Measurements from ENCODE around the gene SLC24A4.

Gene SLC24A4

DNA sequence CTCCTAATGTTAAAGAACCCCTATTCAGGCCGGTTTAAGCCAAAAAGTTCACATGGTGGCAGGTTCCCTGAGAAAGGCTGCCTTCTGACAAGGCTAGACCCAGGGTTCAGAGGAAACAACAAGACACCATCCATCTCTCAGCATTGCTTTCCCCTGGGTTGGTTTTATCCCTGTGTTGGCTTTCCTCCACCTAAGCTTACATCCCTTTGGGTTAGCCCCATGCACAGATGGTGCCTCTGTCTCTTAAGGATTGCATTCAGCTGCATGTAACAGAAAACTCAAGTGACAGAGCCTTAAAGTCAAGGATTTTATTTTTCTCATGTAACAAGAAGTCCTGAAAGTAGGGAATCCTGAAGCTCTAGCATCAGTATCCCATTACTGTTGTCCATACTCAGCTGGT is 147.8 kb downstream of the SLC24A4 start:
- in situ Hi-C loops (cut with MboI; ENCODE audit: low sequenced_read_pairs), result no loop called here

- in situ Hi-C loops (cut with MboI; ENCODE audit: low sequenced_read_pairs), result no loop called here
These were observed 149.0 kb downstream of the SLC24A4 start for GRCh38 chr14:92471919-92472318.

GRCh38 chr14:92472860-92473259 is 149.9 kb downstream of the SLC24A4 start:
- in situ Hi-C loops (cut with MboI; ENCODE audit: low sequenced_read_pairs), result no loop called here

DNA sequence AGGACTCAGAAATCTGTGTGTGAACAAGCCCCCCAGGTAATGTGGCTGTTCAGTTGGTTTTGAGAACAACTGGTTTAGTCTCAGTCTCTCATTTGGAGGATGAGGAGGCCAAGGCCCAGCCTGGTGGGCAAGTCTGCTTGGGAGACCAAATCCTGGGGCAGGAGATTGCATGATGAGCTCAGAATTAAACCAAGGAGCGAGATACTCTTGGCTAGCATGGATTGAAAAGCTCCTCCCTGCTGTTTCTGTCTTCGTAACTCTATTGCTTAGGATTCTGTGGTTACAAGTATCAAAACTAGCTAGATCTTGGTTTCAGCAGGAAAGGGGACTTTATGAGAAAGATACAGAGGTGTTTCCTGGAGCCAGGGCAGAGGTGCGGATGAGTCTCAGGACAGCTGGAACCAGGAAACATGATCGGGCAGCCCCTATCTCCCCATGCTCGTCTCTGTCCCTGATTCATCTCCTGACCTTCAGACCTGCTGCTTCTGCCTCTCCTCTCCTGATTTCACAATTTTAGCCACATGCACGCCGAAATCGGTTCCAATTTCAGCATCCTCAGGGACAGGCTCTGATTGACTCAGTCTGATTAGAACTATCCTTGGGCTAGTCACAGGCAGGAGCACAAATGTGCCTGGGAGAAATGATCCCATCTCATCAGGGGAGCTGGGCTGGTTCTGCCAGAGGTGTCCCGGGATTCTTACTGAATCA is 150.4 kb downstream of the SLC24A4 start:
- in situ Hi-C loops (cut with MboI; ENCODE audit: low sequenced_read_pairs), result no loop called here

DNA sequence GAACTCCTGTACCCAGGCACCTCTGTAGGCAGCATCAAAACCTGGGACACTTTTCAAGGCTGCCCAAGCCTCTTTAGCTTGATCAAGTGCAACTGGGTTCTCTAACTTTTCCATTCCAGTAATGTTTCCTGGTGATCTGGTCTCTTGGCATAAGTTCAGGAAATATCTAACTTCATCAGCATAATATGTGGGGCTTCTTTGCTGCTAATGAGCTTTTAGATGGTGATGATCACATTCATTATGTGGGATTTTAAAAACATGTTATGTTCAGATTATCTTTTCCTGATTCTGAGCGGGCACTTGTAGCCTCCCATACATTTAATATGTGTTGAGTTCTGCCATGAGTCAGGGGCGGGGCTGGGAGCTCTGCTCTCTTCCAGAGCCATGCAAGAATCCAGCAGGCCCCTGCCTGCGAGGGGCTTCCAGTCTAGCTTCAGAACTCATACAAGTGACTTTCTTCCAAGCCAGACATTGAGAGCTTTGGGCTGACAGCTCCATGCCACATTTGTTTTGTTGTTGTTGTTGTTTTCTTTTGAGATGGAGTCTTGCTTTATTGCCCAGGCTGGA is 151.1 kb downstream of the SLC24A4 start:
- in situ Hi-C loops (cut with MboI; ENCODE audit: low sequenced_read_pairs), result no loop called here

- in situ Hi-C loops (cut with MboI; ENCODE audit: low sequenced_read_pairs), result no loop called here
These were observed 152.1 kb downstream of the SLC24A4 start for GRCh38 chr14:92475037-92475436.

- in situ Hi-C loops (cut with MboI; ENCODE audit: low sequenced_read_pairs), result no loop called here
These were observed 152.7 kb downstream of the SLC24A4 start for GRCh38 chr14:92475451-92476187.

DNA sequence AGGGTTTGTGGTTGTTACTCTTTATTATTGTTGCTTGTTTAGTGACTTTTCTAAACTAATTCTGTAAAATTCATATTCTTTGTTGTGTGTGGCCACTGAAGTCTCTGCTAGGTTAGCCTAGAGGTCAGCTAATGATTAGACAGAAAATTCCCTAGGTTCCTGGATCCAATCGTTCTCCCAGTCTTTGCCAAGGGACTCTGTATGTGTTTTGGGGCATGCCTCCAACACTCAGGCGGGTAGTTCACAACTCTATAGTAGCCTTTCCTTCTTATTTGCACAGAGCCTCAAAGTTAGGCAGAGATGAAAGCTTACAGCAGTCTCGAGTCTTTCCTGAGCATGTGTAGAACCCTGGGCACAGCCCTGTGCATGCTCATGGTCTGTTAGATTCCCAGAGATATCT is 157.9 kb downstream of the SLC24A4 start:
- in situ Hi-C loops (cut with MboI; ENCODE audit: low sequenced_read_pairs), result no loop called here

- in situ Hi-C loops (cut with MboI; ENCODE audit: low sequenced_read_pairs), result no loop called here
These were observed 158.4 kb downstream of the SLC24A4 start for GRCh38 chr14:92481386-92481785.

DNA sequence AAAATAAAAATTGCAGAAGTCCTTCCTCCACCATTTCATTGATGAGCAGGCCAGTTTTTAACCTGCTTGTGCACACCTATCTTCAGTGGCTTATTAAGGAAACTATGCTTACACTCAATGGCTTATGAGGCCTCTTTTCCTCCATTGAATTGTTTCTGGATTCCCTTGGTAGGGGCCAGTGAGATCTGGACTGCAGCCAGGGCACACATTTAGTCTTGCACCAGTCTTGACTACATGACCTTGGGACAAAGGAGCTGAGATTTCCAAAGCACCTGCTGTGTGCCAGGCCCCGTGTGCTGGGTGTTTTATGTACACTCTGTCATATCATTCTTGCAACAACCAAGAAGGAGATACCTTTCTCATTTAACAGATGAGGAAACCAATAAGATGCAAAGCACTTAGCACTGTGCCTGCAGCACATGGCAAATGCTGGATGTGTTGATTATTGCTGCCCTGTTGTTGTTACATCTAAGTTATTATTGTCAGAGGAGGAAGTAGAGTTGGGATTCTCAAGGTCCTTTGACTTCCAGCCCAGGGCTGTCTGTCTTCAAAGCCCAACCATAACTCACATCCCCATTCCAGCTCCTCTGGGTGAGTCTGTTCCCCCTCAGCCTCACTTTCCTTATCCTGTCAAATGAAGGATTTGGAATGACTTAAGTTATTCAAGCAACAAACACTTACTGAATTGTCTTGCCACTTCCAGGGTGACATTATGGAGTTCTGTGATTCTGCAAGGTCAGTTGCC is 159.0 kb downstream of the SLC24A4 start:
- in situ Hi-C loops (cut with MboI; ENCODE audit: low sequenced_read_pairs), result no loop called here

- in situ Hi-C loops (cut with MboI; ENCODE audit: low sequenced_read_pairs), result no loop called here
These were observed 159.8 kb downstream of the SLC24A4 start for GRCh38 chr14:92482621-92483319.

DNA sequence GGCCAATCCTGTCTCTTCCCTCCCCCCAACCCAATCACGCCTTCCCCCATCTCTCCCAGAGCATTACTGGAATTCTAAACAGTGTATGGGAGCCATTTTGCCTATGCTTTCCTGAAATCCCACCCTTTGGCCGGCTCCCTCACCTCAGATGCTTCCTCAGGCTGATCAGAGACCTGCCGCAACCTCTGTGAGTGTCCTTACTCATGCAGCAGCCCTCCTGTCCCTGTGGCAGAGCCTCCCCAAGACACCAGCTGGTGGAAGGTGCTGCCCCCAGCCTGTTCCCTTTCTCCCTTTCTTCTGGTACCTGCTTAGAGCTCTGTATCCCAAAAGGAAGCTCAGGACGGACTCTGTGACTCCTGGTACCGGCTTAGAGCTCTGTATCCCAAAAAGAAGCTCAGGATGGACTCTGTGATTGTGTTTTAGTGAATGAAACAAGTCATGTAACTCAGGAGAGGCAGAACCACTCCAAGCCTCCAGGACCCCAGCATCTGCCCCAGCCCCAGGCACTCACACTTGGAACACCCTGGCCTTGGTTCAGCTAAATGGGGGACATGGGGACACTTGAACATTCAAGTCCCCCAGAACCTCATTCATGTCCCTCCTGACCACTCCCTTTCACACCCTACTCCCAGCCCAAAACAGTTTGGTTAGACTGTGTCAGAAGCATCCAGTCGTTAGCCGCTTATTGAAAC is 161.3 kb downstream of the SLC24A4 start:
- in situ Hi-C loops (cut with MboI; ENCODE audit: low sequenced_read_pairs), result no loop called here

DNA sequence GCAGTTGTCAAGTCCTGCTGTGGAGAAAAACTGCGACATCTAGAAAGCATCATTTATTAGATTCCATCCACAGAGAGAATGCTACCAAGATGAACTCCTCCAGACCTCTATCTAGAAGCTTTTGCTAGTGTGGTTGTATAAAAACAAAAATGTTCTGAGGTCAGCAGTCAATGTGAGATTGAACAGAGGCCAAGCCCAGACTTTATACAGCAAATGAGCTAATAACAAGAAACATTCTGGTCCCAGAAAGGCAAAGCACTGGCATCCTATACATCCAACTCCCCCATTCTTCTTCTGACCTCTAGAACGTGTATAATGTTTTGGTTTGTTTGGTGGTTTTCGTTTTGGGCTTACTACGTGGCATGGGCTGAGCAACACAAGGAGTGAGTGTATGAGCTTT is 163.9 kb downstream of the SLC24A4 start:
- in situ Hi-C loops (cut with MboI; ENCODE audit: low sequenced_read_pairs), result no loop called here

DNA sequence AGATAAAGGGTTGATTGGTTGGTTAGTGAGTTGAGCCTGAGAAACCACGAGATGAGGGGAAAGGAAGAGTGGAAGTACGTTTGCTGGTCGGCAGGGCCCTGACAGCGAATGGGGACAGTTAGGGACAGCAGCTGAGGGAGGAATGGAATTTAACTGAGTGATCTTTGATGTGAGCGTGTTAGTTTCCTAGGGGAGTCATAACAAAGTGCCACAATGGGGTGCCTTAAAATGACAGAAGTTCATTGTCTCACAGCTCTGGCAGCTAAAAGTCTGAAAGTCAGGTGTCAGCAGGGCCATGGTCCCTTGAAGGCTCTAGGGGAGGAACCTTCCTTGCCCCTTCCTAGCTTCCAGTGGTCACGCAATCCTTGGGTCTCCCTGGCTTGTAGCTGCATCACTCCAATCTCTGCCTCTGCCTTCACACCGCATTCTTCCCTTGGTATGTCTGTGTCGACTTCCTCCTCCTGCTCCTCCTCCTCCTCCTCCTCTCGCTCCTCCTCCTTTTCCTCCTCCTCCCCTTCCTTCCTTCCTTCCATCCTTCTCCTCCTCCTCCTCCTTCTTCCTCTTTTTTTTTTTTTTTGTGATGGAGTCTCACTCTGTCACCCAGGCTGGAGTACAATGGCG is 164.7 kb downstream of the SLC24A4 start:
- in situ Hi-C loops (cut with MboI; ENCODE audit: low sequenced_read_pairs), result no loop called here

- in situ Hi-C loops (cut with MboI; ENCODE audit: low sequenced_read_pairs), result no loop called here
These were observed 166.7 kb downstream of the SLC24A4 start for GRCh38 chr14:92489394-92490238.

- in situ Hi-C loops (cut with MboI; ENCODE audit: low sequenced_read_pairs), result no loop called here
These were observed 167.4 kb downstream of the SLC24A4 start for GRCh38 chr14:92490239-92490959.

GRCh38 chr14:92491782-92492181 is 168.8 kb downstream of the SLC24A4 start:
- in situ Hi-C loops (cut with MboI; ENCODE audit: low sequenced_read_pairs), result no loop called here

- in situ Hi-C loops (cut with MboI; ENCODE audit: low sequenced_read_pairs), result no loop called here
These were observed 169.3 kb downstream of the SLC24A4 start for GRCh38 chr14:92492258-92492657.

Data from HL-60/S4 treated with retinoic acid at 250 ng/mL for 4 days and 3 days (cell line).